ENCODE data around the gene SLC5A6. TPM values are rescaled to one million over a fixed set of nuclear protein-coding genes. Genes with fewer than 3 reads are reported as not detected.

SLC5A6 gene
- polyA plus RNA-seq, 1 experiment = 22.0 TPM

DNA sequence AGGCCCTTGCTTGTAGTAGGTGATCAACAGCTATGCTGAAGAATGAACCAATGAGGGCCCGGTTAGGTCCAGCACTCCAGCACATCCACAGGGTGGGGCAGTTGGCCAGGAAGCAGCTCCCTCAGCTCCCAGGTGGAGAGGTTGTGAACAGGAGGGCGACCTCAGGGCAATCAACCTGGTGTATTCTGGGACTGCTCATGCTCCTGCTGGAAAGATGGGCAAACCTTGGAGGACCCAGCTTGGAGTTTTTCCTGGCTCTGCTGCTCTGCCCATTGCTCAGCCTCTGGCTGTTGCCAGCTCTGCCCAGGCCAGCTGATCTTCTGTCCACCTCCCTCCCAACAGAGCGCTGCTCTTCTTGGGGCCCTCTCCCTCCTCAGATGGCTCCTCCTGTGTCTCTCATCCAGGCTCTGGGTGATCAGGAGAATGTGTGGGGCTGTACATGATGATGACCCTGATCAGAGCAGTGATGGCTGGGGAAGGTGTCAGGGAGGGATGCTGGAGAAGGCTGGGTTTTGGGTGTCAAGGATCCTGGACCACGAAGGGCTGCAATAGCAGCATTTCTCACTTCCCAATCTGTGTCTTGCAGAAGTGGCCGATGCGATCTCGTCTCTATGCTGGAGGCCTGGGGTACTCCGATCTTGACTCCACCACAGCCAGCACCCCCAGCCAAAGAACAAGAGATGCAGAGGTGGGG is 59.8 kb downstream of the SLC5A6 start:
- no peaks in the 10 kb centered on the region; the same call in 1 of the 2 replicates for H3K9me3 ChIP-seq (ENCODE audit: control insufficient read depth, insufficient read depth, low read length)
- ChIA-PET POLR2A (no interaction called here), CTCF (interaction anchor here (2.0 kb wide), 1 partner anchor 39 kb away, joined by 8 read pairs; no protein-coding TSS in a partner anchor)
- no peak overlapping the region for H3K4me3 ChIP-seq (ENCODE audit: low read depth, low read length)
- peaks cover 22% of the 10 kb centered on the region for H3K27me3 ChIP-seq (ENCODE audit: control insufficient read depth, insufficient read depth, low read length)
- TF ChIP-seq, protein P1, sequence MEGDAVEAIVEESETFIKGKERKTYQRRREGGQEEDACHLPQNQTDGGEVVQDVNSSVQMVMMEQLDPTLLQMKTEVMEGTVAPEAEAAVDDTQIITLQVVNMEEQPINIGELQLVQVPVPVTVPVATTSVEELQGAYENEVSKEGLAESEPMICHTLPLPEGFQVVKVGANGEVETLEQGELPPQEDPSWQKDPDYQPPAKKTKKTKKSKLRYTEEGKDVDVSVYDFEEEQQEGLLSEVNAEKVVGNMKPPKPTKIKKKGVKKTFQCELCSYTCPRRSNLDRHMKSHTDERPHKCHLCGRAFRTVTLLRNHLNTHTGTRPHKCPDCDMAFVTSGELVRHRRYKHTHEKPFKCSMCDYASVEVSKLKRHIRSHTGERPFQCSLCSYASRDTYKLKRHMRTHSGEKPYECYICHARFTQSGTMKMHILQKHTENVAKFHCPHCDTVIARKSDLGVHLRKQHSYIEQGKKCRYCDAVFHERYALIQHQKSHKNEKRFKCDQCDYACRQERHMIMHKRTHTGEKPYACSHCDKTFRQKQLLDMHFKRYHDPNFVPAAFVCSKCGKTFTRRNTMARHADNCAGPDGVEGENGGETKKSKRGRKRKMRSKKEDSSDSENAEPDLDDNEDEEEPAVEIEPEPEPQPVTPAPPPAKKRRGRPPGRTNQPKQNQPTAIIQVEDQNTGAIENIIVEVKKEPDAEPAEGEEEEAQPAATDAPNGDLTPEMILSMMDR (IDR thresholded peaks at IDR 0.05; ENCODE audit: low read depth, low read length) = no peak
- no peak for DNase-seq (ENCODE audit: low read depth, low spot score)
- no peak overlapping the region for H3K27ac ChIP-seq (ENCODE audit: low read depth, low read length)

- no peak overlapping the region for H3K4me3 ChIP-seq (ENCODE audit: low read depth, low read length)
- H3K27ac ChIP-seq (ENCODE audit: low read depth, low read length) = no peak overlapping the region
- ChIA-PET POLR2A (no interaction called here), CTCF (interaction anchor here (0.6 to 1.4 kb wide), 3 partner anchors 17 to 40 kb away, joined by 3 read pairs; no protein-coding TSS in a partner anchor)
- no peaks in the 10 kb centered on the region; the same call in 1 of the 2 replicates for H3K9me3 ChIP-seq (ENCODE audit: control insufficient read depth, insufficient read depth, low read length)
- DNase-seq (ENCODE audit: low read depth, low spot score) = no peak
- TF ChIP-seq, protein P1 (IDR thresholded peaks at IDR 0.05; ENCODE audit: low read depth, low read length) = no peak
- peaks cover 19% of the 10 kb centered on the region for H3K27me3 ChIP-seq (ENCODE audit: control insufficient read depth, insufficient read depth, low read length)
Measured at GRCh38 chr2:27150639-27151230, 61.3 kb downstream of the SLC5A6 start.

Other genes with a start within 250 kb of the SLC5A6 start
- 16.4 and 16.8 TPM in 2 replicates for gene MAPRE3, start 241.6 kb downstream of the SLC5A6 start, polyA plus RNA-seq (2011; rRNA removed)
- gene TMEM214, start 179.3 kb downstream of the SLC5A6 start, polyA plus RNA-seq (2011; rRNA removed) = 121 and 145 TPM in 2 replicates
- gene AGBL5, start 160.6 kb downstream of the SLC5A6 start, polyA plus RNA-seq (2011; rRNA removed) = 40.9 and 41.6 TPM in 2 replicates
- 679 and 783 TPM in 2 replicates for gene OST4, start 140.6 kb downstream of the SLC5A6 start, polyA plus RNA-seq (2011; rRNA removed)
- gene EMILIN1, start 133.7 kb downstream of the SLC5A6 start, polyA plus RNA-seq (2011; rRNA removed) = 68.3 and 96.0 TPM in 2 replicates
- 0.37 and 0.79 TPM in 2 replicates for gene KHK, start 125.5 kb downstream of the SLC5A6 start, polyA plus RNA-seq (2011; rRNA removed)
- 0.71 and 0.74 TPM in 2 replicates for gene CGREF1, start 93.1 kb downstream of the SLC5A6 start, polyA plus RNA-seq (2011; rRNA removed)
- gene ABHD1, start 88.5 kb downstream of the SLC5A6 start, polyA plus RNA-seq (2011; rRNA removed) = 0.10 TPM in 1 of 2 replicates, not detected in the other
- gene PREB, start 77.6 kb downstream of the SLC5A6 start, polyA plus RNA-seq (2011; rRNA removed) = 44.9 and 57.3 TPM in 2 replicates
- not detected in 2 replicates for gene PRR30, start 72.9 kb downstream of the SLC5A6 start, polyA plus RNA-seq (2011; rRNA removed)
- not detected in 2 replicates for gene TCF23, start 63.3 kb downstream of the SLC5A6 start, polyA plus RNA-seq (2011; rRNA removed)
- 219 and 233 TPM in 2 replicates for gene ATRAID, start 227 bp downstream of the SLC5A6 start, polyA plus RNA-seq (2011; rRNA removed)
- gene CAD, start 5.1 kb upstream of the SLC5A6 start, polyA plus RNA-seq (2011; rRNA removed) = 17.8 and 23.4 TPM in 2 replicates
- 0.04 and 0.07 TPM in 2 replicates for gene SLC30A3, start 50.8 kb upstream of the SLC5A6 start, polyA plus RNA-seq (2011; rRNA removed)
- not detected in 2 replicates for gene DNAJC5G, start 63.2 kb upstream of the SLC5A6 start, polyA plus RNA-seq (2011; rRNA removed)
- gene TRIM54, start 70.2 kb upstream of the SLC5A6 start, polyA plus RNA-seq (2011; rRNA removed) = 0.05 TPM in 1 of 2 replicates, not detected in the other
- gene UCN, start 96.2 kb upstream of the SLC5A6 start, polyA plus RNA-seq (2011; rRNA removed) = 0.40 TPM in 1 of 2 replicates, not detected in the other
- gene MPV17, start 110.8 kb upstream of the SLC5A6 start, polyA plus RNA-seq (2011; rRNA removed) = 183 and 191 TPM in 2 replicates
- 39.0 TPM in 2 replicates for gene GTF3C2, start 144.5 kb upstream of the SLC5A6 start, polyA plus RNA-seq (2011; rRNA removed)
- gene EIF2B4, start 158.1 kb upstream of the SLC5A6 start, polyA plus RNA-seq (2011; rRNA removed) = 43.0 and 52.2 TPM in 2 replicates
- gene SNX17, start 158.3 kb upstream of the SLC5A6 start, polyA plus RNA-seq (2011; rRNA removed) = 123 and 137 TPM in 2 replicates
- 7.4 and 11.1 TPM in 2 replicates for gene ZNF513, start 168.5 kb upstream of the SLC5A6 start, polyA plus RNA-seq (2011; rRNA removed)
- 48.6 and 49.5 TPM in 2 replicates for gene PPM1G, start 197.3 kb upstream of the SLC5A6 start, polyA plus RNA-seq (2011; rRNA removed)
- gene NRBP1, start 216.4 kb upstream of the SLC5A6 start, polyA plus RNA-seq (2011; rRNA removed) = 181 and 182 TPM in 2 replicates
- gene KRTCAP3, start 230.1 kb upstream of the SLC5A6 start, polyA plus RNA-seq (2011; rRNA removed) = 0.32 and 0.60 TPM in 2 replicates

Data from AG04450 (cell line).